HCT116 (cell line): Measurements from ENCODE around the gene KDM1B.

ENCODE experiments used
- EZH2 ChIP-seq: fragments of 200-600 bp; sonication (generic); IDR thresholded peaks from 2 replicates; pipeline ENCODE4 v1.6.1; 2017; ENCODE audit warnings: antibody characterized with exemption, mixed run types
- EZH2phosphoT487 ChIP-seq: fragments of 200-600 bp; IDR thresholded peaks from 2 replicates; pipeline ENCODE4 v1.6.1; 2018; ENCODE audit warnings: antibody characterized with exemption, borderline replicate concordance

GRCh38 chr6:18259675-18260447 is 104.6 kb downstream of the KDM1B start:
- no peak for TF ChIP-seq EZH2phosphoT487
- no peak for TF ChIP-seq EZH2
